ENCODE data around the gene TMEM240.
"Not testable (repeated sequence)": the region's sequence is repeated elsewhere in the genome, so short reads cannot be mapped to it uniquely, and the experiment has no call there.

Gene TMEM240

DNA sequence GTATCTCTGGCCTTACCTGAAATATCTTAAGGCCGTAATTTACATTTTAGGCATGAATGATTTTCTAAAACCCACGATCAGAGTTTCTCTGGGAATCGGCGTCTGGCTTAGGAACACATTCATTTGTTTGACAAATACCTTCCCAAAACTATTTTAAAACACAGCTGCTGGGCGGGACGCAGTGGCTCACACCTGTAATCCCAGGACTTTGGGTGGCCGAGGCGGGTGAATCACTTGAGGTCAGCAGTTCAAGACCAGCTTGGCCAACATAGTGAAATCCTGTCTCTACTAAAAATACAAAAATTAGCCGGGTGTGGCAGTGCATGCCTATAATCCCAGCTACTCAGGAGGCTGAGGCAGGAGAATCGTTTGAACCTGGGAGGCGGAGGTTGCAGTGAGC lies 16.5 kb upstream of the TMEM240 start:
- DNase-seq, result not testable (repeated sequence)

DNA sequence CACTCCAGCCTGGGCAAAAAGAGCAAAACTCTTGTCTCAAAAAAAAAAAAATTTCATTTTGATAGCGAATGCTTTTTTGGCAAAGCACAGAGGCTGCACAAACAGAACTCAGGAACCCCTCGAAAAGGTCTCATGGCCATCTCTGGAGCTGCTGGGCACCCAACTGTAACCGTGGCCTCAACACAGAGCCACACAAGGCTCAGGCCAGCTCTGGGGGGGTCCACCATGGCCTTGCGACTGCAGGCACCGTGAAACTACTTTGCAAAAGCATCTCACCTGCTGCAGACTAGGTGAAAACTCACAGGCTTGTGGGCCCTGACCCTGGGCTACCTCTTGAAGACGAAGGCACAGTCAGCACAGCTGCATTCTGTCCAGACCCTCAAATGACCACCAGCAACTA lies 16.1 kb upstream of the TMEM240 start:
- DNase-seq, result no peak

DNA sequence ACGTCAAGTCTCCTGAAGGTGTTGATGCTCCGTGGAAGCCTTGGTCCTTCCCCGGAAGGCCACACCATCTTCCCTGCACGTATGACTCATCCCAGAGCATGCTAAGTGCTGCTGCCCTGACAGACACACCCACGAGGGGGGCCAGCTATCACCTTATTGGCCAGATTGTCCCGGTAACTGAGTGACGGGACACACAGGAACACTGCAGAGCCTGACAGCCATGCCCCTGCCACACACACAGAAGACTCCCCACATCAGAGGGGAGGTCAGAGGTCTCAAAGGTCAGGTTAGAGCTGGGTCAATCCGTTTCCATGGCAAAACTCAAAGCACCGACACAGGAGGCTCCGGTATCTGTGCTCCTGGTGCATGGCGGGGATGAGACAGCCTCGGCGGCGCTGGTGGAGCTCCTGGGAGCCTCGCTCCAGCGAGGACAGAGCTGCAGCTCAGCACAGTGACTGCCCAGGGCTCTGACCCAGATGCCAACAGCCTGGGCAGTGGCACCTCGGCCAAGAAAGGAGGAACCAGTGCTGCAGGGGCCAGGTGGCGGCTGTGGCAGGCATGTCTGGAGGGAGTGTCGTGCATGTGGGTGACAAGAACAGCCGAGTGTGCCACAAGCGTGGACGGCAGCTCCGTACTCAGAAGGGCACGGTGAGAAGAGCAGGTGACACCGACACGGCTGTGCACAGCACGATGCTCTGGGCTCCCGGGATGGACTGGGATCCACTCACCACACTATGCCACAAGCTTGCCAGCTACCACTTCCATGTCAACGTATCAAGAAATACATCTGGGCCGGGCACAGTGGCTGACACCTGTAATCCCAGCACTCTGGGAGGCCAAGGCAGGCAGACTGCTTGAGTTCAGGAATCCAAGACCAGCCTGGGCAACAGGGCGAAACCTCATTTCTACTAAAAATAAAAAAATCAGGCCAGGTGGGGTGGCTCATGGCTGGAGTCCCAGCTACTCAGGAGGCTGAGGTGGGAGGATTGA lies 14.8 kb upstream of the TMEM240 start:
- no peak for DNase-seq

DNA sequence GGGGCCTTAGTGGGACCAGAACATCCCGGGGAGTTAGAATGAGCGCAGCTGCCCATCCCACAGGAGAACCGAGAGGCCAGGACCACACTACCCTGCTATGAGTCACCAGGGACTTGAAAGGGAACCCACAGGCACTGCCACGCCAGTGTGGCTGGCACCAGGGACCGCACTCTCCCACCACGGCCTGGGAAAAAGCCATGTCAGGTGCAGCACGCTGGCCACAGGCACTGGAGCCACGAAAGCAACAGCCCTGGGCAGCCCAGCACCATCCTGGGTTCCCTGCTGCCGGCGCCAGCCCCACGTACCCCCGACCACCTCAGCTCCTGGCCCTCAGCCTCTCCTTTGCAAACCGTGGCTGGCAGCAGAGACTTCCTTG lies 14.1 kb upstream of the TMEM240 start:
- DNase-seq, result no peak

DNA sequence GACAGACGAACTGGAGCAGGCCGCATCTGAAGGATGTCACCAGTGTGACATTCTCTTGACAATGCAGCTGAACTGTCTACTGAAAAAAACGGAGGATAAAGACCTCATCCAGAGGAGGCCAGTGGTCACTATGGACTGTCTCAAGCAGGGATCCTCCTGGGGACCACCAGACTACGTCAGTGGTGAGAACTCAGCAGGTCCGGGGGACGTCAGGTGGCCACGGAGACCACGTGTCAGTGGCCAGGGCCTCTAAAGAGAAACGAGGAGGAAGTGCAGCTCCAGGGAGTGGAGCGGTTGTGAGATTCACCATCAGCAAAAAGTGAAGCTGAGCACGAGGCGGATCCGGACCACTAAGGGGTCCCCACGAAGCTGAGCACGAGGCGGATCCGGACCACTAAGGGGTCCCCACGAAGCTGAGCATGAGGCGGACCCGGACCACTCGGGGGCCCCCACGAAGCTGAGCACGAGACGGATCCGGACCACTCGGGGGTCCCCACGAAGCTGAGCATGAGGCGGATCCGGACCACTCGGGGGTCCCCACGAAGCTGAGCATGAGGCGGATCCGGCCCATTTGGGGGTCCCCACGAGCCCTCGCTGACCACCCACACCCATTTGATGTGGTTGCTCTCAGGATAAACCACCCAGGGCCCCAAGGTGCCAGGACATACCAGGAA lies 13.5 kb upstream of the TMEM240 start:
- DNase-seq, result no peak

DNA sequence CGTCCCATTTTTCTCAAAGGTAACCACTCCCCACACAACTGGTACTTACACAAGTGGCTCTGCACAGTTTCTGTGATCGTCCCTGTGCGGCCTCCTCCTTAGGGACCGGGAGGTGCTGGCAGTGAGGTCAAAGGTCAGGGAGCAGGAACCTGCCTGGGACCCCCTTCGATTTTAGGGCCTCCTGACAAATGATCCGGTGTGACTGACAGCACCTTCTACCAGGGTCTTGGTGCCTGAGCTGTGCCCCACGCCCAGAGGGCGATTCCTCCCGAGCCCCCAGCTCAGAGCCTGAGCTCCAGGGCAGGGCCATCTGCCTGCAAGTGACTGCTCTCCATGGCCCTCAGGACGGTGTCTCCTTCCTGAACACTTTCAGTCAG lies 11.8 kb upstream of the TMEM240 start:
- no peak for DNase-seq

DNA sequence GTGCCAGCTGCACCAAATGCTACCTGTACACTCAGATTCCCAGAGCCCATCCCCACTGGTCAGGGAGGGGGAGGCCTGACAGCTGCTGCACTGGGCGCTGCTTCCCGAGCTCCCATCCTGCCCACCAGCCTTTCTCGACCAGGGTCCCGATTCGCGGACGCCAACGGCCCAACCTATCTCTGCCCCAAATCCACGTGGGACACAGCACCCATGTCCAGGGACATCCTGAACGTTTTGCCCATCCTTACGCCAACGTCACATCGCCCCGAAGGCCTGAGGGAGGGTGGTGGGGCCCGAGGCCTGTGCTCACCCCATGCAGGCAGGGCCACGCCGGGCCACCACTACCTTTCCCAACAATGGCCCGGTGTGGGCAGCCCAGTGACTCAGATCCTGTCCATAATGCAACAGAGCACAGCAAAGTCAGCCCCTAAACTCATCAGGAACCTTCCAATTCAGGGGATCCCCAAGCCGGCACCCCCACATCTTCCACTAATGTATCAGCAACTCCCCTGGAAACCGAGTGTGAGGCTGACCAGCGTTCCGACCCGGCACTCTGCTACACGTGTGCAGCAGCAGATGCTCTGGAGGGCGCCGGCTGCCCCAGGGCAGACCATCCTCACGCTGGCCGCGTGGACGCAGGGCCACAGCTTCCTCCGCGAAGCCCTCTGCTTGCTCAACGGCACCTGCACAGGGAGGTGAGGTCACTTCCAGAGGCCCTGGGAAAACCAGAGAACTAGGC lies 11.3 kb upstream of the TMEM240 start:
- DNase-seq, result no peak

DNA sequence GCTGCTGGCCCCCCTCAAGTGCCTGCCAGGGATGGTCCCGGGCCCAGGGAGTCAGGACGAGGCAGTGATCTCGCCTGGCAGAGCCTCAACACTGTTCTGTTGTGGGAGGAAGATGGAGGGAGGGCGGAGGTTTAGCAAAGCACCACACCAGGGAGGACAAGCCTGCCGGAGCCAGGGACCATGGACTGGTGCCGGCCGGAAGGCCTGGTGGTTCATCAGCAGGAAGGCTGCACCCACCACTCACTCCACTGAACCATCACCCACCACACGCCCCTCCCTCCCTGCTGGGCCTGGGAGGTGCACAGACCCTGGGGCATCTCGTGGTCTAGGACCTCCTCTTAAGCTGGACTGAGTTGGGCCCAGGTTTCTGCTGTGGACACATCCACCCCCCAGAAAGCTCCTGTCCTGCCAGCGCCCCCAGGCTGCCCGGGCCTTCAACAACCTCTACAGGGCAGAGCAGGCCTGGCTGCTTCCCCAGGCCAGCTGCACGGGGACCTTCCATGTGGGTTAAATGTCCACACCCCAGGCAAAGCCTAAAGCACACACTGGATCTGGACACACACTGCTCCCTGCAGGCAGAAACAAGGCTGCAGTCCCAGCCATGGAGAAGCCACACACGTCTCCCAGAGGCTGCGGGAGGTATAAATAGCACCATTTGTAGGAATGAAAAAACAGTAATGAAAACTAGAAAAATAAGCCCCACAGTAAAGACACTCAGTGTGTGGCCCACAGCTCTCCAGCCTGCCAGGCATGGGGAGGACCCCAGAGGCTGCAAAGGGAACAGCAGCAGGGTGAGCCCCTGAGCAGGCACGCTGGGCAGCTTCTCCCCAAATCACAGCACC lies 10.4 kb upstream of the TMEM240 start:
- no peak for DNase-seq

DNA sequence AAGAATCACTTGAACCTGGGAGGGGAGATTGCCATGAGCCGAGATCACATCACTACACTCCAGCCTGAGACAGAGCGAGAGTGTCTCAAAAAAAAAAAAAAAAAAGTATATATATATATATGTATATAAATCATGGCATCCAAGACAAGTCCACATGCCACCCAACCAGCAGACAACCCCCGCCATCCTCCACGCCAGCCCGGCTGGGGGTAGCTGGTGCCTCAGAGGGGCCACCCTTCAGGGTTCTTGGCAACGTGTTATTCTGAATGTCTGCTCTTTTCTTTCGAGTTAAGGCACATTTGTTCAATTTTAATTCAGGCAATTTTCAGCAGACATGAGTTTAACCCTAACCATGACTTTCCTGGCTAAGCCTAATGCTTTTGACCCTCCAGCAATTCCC lies 9.7 kb upstream of the TMEM240 start:
- no peak for DNase-seq

DNA sequence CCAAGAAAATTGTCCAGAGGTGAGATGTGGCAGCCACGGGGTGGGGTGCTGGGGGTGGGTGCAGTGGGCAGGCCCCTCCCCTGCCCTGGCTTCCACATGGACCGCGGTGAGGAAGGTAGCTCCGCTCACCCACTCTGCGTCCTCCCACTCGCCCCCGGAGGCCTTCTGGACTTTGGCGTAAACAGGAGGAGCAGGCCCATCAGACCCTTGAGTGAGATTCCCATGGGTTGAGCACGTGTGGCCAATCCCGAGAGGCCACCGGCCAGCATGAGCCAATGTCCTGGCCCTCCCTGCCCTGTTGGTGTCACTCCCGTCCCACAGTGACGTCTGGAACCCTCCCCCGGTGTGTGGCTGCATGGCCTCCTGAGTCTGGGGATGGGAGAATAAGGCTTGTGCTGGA lies 8.2 kb upstream of the TMEM240 start:
- no peak for DNase-seq

DNA sequence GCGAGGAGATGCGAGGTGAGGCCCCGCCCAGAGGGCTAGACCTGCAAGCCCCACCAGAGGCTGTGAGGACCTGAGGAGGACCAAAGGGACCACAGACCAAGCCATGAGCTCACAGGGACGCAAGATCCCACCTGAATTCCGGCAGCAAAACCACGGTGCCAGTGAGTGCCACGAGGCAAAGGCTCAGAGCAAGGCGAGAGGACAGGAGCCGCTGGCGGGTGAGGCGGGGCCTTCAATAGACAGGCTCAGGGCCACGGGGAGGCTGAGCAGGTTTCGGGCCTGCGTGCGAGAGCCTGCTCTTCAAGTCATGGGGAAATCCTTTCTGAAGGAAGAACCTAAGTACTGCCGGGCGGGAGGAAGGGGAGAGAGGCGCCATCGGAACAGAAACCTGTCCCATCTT lies 7.1 kb upstream of the TMEM240 start:
- no peak for DNase-seq

DNA sequence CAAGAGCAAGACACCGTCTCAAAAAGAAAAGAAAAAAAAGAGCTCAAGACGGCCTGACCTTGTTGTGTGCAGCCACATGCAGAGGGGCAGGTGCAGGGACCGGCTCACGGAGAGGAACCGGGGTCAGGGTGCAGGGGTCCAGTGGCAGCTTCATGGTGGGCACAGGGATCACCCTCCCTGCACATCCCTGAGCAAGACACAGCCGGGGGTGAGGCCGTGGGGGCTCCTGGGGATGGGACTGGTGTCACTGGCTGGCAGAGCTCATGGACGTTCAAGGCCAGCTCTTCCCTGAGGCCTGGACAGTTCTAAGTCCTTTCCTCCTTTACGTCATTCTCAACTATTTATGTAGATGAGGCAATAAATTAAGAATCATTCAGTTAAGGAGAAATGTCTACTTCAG lies 6.6 kb upstream of the TMEM240 start:
- DNase-seq, result no peak

DNA sequence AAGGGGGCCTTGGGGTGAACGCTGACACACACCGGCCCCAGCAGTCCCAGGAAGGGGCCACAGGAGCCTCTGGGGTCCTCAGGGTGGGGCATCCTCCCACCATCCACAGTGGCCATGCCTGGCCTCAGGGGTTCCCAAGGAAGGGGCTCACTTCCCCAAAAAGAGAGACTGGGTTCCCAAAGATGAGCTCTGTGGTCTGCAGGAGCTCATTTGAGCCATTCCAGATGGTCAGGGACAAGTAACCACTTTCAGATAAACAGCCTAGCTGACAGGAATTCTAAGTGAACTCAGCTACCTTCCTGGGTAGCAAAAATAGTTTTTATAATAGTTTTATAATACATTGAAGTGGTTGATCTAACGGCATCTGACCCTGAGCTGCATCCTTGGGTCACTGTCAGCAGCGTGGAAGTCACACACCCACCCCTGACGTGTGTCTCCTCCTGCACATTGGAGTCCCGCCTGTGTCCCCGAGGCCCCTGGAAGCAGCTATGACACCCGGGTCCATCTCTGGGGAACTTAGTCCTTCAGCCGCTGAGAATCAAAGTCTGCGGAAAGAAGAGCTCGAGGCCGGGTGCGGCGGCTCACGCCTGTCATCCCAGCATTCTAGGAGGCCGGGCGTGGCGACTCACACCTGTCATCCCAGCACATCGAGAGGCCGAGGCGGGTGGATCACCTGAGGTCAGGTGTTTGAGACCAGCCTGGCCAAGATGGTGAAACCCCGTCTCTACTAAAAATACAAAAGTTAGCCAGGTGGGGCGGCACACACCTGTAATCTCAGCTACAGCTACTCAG lies 5.7 kb upstream of the TMEM240 start:
- DNase-seq, result no peak

DNA sequence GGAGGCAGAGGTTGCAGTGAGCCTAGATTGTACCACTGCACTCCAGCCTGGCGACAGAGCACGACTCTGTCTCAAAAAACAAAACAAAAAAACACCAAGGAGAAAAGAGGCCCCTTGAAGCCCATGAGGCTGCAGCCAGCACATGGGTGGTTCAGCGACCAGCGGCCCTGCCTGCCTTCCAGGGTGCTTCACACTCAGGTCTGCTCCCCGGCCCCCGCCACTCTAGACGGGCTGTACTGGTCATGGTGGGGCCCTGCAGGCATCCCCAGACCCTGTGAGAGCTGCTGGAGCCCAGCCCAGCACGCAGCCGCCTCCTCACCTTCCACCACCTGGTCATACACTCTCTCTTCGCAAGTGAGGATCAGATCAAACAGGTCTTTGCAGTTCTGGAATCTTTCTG lies 4.1 kb upstream of the TMEM240 start:
- no peak for DNase-seq

DNA sequence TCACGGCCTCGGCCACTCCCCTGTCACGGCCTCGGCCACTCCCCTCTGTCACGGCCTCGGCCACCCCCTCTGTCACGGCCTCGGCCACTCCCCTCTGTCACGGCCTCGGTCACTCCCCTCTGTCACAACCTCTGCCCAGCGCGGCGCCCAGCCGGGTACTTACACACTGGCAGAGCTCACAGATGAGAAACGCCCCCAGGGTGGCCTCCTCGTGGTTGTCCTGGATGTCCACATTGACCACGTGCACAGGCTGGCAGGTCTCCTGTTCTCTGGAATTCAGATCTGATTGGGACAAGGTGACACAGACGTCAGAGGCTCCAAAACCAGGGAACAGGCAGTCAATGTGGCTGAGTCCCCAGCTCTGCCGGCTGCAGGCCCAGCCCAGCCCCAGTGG lies 3.3 kb upstream of the TMEM240 start:
- no peak for DNase-seq

DNA sequence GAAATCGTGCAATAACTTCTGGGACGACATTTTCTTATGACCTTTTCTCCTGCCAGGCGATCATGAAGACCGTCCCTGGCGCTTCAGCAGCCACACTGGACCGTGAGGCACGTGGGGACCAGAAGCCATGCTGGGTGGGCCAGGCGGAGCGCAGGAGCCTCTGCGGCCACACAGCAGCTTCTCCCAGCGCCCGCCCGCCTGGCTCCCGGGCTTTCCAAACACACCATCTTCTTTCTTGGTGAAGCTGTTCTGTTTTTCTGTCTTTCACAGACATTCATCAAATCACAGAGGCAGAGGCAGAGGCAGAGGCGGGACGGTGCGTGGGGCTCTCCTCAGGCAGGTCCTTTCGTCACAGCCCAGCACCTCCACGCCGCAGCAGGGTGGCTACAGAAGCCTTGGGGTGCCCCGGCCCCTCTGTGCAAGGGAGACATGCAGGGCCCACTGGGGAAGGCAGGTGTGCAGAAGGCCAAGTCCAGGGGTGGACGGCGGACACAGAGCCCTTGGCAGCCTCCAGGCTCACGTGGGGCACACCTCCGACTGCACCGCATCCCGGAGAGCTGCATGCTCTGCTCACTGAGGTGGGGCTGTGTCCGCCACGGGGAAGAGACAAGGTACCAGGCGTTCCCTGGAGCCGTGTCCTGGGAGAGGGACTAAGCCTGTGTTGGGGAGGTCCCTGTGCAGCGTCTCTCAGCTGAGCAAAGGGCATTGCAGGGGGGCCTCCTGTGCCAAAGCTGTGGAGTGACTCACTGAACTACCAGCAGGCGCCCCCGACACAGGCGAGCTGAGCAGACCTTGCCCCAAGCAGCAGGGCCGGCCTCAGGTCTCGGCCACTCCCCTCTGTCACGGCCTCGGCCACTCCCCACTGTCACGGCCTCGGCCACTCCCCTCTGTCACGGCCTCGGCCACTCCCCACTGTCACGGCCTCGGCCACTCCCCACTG lies 2.6 kb upstream of the TMEM240 start:
- DNase-seq, result no peak

DNA sequence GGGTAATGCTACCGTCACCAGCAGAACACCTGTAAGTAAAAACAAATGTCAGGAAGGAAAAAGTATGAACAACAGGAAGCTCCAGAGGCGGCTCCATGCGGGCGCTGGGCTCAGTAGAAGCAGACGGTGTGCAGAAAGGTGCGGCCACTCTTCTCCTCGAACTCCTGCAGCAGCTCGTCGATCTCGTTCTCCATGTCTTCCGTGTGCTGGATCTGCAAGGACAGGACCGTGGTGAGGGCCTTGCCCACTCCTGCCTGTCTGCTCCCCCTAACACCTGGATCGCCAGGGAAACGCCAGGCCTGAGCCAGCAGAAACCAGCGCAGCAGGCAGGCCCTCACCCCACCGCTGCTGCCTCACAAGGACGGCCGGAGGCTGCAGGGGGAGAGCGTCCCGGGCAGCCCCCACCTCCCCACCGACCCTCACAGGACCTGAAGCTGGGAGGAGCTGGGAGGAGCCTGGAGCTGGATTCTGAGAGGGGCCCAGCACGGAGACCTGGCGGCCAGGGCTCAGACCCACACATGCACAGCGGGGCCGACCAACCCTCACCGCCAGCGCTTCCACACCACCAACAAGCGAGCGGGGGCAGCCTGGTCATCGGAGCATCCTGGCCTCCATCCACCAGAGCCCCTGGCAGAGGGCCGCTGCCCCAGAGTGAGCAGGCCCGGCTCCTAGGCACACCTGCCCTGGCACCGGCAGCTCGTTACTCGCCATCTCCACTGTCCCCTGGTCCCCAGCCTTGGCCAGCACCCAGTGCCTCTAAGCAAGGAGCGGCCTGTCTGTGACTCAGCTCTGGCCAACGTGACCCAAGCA lies 1.7 kb upstream of the TMEM240 start:
- DNase-seq, result no peak

DNA sequence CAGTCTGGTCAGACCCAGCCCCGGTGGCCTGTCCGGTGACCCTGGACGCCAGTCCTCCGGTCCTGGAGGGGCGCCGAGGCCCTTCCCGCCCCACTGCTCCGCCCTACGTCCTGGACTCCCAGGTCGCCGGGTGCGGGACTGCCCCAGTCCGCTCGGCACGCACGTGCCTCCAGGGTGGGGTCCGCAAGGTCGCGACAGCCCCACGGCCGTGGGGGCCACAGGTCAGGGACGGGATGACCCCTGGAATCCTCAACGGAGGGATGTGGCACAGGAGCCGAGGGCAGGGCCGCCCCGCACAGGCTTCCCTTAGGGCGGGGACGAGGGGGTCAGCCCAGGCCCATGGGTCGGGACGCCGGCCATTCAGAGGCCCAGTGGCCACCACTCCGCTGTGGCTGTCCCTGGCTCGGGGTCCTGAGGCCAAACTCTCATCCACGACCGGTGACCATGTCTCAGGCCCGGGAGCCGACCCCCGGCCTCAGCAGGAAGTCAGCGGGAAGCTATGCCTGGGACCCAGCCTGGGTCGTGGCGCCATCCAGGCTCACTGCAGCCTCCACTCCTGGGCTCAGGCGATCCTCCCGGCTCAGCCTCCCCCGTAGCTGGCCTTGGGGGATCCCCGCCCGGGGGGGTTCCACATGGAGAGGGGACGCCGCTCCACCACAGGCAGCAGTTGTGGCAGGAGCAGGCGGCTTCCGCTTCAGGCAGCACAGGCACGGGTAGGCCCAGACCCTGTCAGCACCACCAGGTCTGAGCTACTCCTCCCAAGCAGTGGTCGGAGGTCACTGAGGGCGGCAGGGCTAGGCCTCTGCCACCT lies 599 bp upstream of the TMEM240 start:
- no peak for DNase-seq
